H9 (cell line): ENCODE measurements around the gene MAEA. TPM values are rescaled to one million over a fixed set of nuclear protein-coding genes. Genes with fewer than 3 reads are reported as not detected.
A peak's percentile ranks its signal among the peaks of the same experiment; 100 is the strongest.

Experiments used
- DNase-seq: peaks from one replicate; pipeline ENCODE4 v3.0.0-alpha.2; 2017
- H2AFZ ChIP-seq: one replicate; pipeline ENCODE4 v1.6.1; 2013; ENCODE audit warnings: mild to moderate bottlenecking, low read length, control low read depth, moderate library complexity
- H2AK5ac ChIP-seq: 2 replicates; pipeline ENCODE4 v1.6.1; 2013; ENCODE audit warnings: low read length, control low read depth, mixed read lengths; ENCODE audit not compliant: insufficient read length
- H2BK120ac ChIP-seq: one replicate; pipeline ENCODE4 v1.6.1; 2013; ENCODE audit warnings: low read depth, mild to moderate bottlenecking, low read length, control low read depth, inconsistent platforms; ENCODE audit not compliant: poor library complexity, severe bottlenecking
- H2BK12ac ChIP-seq: 2 replicates; pipeline ENCODE4 v1.6.1; 2013; ENCODE audit warnings: low read length, control low read depth, mixed read lengths, low read depth; ENCODE audit not compliant: insufficient read length
- H2BK15ac ChIP-seq: 2 replicates; pipeline ENCODE4 v1.6.1; 2013; ENCODE audit warnings: low read depth, low read length, control low read depth
- H2BK20ac ChIP-seq: one replicate; pipeline ENCODE4 v1.6.1; 2013; ENCODE audit warnings: low read depth, mild to moderate bottlenecking, low read length, control low read depth, inconsistent platforms; ENCODE audit not compliant: poor library complexity, severe bottlenecking
- H2BK5ac ChIP-seq: 2 replicates; pipeline ENCODE4 v1.6.1; 2013; ENCODE audit warnings: low read length, control low read depth, mixed read lengths; ENCODE audit not compliant: insufficient read length
- H3K14ac ChIP-seq: 2 replicates; pipeline ENCODE4 v1.6.1; 2013; ENCODE audit warnings: low read length, control low read depth; ENCODE audit not compliant: insufficient read depth
- H3K18ac ChIP-seq: 2 replicates; pipeline ENCODE4 v1.6.1; 2013; ENCODE audit warnings: low read depth, mild to moderate bottlenecking, mixed read lengths, low read length, control low read depth; ENCODE audit not compliant: insufficient read length
- H3K23ac ChIP-seq: 2 replicates; pipeline ENCODE4 v1.6.1; 2013; ENCODE audit warnings: low read length, control low read depth, mixed read lengths, low read depth; ENCODE audit not compliant: insufficient read length
- H3K23me2 ChIP-seq: 2 replicates; pipeline ENCODE4 v1.6.1; 2013; ENCODE audit warnings: low read depth, mild to moderate bottlenecking, mixed read lengths, low read length, control low read depth; ENCODE audit not compliant: insufficient read length, poor library complexity, severe bottlenecking
- H3K27ac ChIP-seq: 2 replicates; pipeline ENCODE4 v1.5.1; 2013; ENCODE audit warnings: low read length, control low read depth, mixed read lengths, low read depth; ENCODE audit not compliant: insufficient read length
- H3K27me3 ChIP-seq: 2 replicates; pipeline ENCODE4 v1.6.1; 2013; ENCODE audit warnings: low read length, control low read depth, inconsistent platforms; ENCODE audit not compliant: insufficient read depth
- H3K4ac ChIP-seq: 2 replicates; pipeline ENCODE4 v1.6.1; 2013; ENCODE audit warnings: low read depth, mild to moderate bottlenecking, control low read depth, inconsistent platforms, low read length, moderate library complexity
- H3K4me1 ChIP-seq: 2 replicates; pipeline ENCODE4 v1.6.1; 2013; ENCODE audit warnings: low read length, control low read depth, inconsistent platforms; ENCODE audit not compliant: insufficient read depth
- H3K4me2 ChIP-seq: 2 replicates; pipeline ENCODE4 v1.6.1; 2013; ENCODE audit warnings: low read length, control low read depth, mixed read lengths; ENCODE audit not compliant: insufficient read length, insufficient read depth
- H3K56ac ChIP-seq: 2 replicates; pipeline ENCODE4 v1.6.1; 2013; ENCODE audit warnings: low read depth, mild to moderate bottlenecking, mixed read lengths, low read length, control low read depth; ENCODE audit not compliant: insufficient read length
- H3K79me1 ChIP-seq: 2 replicates; pipeline ENCODE4 v1.6.1; 2013; ENCODE audit warnings: low read depth, mild to moderate bottlenecking, moderate library complexity, low read length, control low read depth, inconsistent platforms; ENCODE audit not compliant: insufficient read depth, poor library complexity, severe bottlenecking
- H3K79me2 ChIP-seq: 2 replicates; pipeline ENCODE4 v1.6.1; 2013; ENCODE audit warnings: low read length, control low read depth, inconsistent platforms; ENCODE audit not compliant: insufficient read depth
- H3K9ac ChIP-seq: 2 replicates; pipeline ENCODE4 v1.6.1; 2013; ENCODE audit warnings: low read length, control low read depth, mixed read lengths; ENCODE audit not compliant: insufficient read length; ENCODE audit errors: extremely low read depth
- H3K9me3 ChIP-seq: one replicate; pipeline ENCODE4 v1.6.1; 2013; ENCODE audit warnings: low read depth, low read length, inconsistent platforms; ENCODE audit not compliant: control insufficient read depth
- H3T11ph ChIP-seq: one replicate; pipeline ENCODE4 v1.6.1; 2013; ENCODE audit warnings: mild to moderate bottlenecking, low read length, control low read depth, inconsistent platforms
- H4K20me1 ChIP-seq: one replicate; pipeline ENCODE4 v1.6.1; 2013; ENCODE audit not compliant: control insufficient read depth, insufficient read length, insufficient read depth
- H4K5ac ChIP-seq: 2 replicates; pipeline ENCODE4 v1.6.1; 2013; ENCODE audit warnings: low read depth, mild to moderate bottlenecking, mixed read lengths, low read length, control low read depth; ENCODE audit not compliant: insufficient read length
- H4K8ac ChIP-seq: replicated peaks from 2 replicates; pipeline ENCODE4 v1.6.1; 2013; ENCODE audit warnings: low read length, control low read depth, mixed read lengths, low read depth; ENCODE audit not compliant: insufficient read length
- H4K91ac ChIP-seq: 2 replicates; pipeline ENCODE4 v1.6.1; 2013; ENCODE audit warnings: low read depth, mild to moderate bottlenecking, moderate library complexity, mixed read lengths, low read length, control low read depth; ENCODE audit not compliant: insufficient read length
- H3K27ac Mint-ChIP-seq, 3 experiments: 2 replicates in 2 of 3; 3 replicates in 1 of 3; pipeline ENCODE4 v1.8.0; 2020 to 2021; ENCODE audit warnings: mixed read lengths in 3 of 3, mild to moderate bottlenecking in 1 of 3, moderate library complexity in 1 of 3
- H3K27me3 Mint-ChIP-seq: 2 replicates; pipeline ENCODE4 v1.8.0; 2021; ENCODE audit warnings: low read depth, mild to moderate bottlenecking, moderate library complexity, mixed read lengths
- H3K36me3 Mint-ChIP-seq, 3 experiments: 2 replicates in 2 of 3; 3 replicates in 1 of 3; pipeline ENCODE4 v1.8.0; 2020 to 2021; ENCODE audit warnings: low read depth in 3 of 3, mixed read lengths in 3 of 3; ENCODE audit not compliant: insufficient read depth in 1 of 3
- H3K4me1 Mint-ChIP-seq, 2 experiments: 2 replicates each; pipeline ENCODE4 v1.8.0; 2020; ENCODE audit warnings: mixed read lengths in 2 of 2
- H3K4me3 Mint-ChIP-seq, 2 experiments: 2 replicates in 1 of 2; 3 replicates in 1 of 2; pipeline ENCODE4 v1.8.0; 2020 to 2021; ENCODE audit warnings: mild to moderate bottlenecking in 2 of 2, mixed read lengths in 2 of 2, moderate library complexity in 1 of 2
- H3K9me3 Mint-ChIP-seq, 2 experiments: 2 replicates in 1 of 2; 3 replicates in 1 of 2; pipeline ENCODE4 v1.8.0; 2020; ENCODE audit warnings: mild to moderate bottlenecking in 2 of 2, mixed read lengths in 2 of 2, moderate library complexity in 1 of 2
- WGBS: extraction: QIAGEN DNeasy Blood & Tissue Kit; methylation state at CpG from one replicate; pipeline ENCODE4 v1.1.7; 2013; ENCODE audit warnings: missing lambda C conversion rate, low lambda C conversion rate, mixed read lengths; ENCODE audit not compliant: insufficient read length; ENCODE audit errors: extremely low coverage; 5-methylcytosine and 5-hydroxymethylcytosine counted together
- total RNA-seq: library from RNA; stranded (reverse); gene quantifications from 2 replicates; pipeline ENCODE4 v1.2.1, GENCODE V29; 2021
- TF ChIP-seq, protein P1 (sequence below): fragments of 200-600 bp; sonication (generic); conservative IDR thresholded peaks from 3 replicates; pipeline ENCODE4 v1.8.0; 2021; ENCODE audit warnings: antibody characterized with exemption, mild to moderate bottlenecking

MAEA gene
- total RNA-seq, 1 experiment from 2014 or later: 85.6 TPM

DNA sequence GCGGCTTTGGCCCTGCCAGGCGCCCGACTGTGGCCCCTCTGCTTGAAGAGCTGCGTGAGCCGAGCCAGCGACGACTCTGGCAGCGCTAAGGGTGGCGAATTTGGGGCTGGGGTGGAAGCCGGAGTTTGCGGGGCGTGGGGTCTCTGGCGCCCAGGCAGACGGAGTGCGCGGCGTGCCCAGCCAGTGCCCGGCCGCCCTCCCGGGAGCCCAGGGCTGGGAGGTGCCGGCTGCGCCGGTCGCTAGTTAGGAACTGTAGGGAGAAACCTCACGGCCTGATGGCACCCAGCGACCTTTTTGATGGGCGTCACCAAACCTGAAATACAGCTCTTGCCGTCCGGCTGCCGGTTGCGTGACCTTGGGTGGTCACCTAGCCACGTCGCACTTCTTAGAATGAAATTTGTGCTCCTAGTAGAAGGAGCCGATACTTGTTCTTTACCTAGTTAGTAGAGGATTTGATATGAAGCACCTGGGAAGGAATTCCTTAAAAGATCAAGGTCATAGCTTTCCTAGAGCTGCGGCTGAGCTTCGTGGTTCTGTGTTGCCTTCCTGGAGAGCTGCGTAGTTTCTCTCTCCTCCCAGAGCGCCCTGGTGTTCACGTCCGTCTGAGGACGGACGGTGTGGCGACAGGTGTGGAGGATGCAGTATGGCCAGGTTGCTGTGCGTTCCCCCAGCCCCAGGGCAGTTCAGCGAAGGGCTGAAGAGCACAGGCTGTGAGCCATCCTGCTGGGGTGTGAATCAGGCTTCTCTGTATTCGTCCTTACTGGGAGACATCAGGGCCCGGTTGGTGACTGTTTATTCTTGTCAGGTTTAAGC is 680 bp downstream of the MAEA start:
- TF ChIP-seq, protein P1, sequence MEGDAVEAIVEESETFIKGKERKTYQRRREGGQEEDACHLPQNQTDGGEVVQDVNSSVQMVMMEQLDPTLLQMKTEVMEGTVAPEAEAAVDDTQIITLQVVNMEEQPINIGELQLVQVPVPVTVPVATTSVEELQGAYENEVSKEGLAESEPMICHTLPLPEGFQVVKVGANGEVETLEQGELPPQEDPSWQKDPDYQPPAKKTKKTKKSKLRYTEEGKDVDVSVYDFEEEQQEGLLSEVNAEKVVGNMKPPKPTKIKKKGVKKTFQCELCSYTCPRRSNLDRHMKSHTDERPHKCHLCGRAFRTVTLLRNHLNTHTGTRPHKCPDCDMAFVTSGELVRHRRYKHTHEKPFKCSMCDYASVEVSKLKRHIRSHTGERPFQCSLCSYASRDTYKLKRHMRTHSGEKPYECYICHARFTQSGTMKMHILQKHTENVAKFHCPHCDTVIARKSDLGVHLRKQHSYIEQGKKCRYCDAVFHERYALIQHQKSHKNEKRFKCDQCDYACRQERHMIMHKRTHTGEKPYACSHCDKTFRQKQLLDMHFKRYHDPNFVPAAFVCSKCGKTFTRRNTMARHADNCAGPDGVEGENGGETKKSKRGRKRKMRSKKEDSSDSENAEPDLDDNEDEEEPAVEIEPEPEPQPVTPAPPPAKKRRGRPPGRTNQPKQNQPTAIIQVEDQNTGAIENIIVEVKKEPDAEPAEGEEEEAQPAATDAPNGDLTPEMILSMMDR: no peak
- Histone ChIP-seq H4K20me1 (no peaks in the 10 kb centered on the region), H3T11ph (no peak overlapping the region), H3K23me2 (peaks cover 9% of the 10 kb centered on the region), H3K79me2 (peaks cover 44% of the 10 kb centered on the region; the same call in 1 of the 2 replicates), H3K79me1 (peaks cover 15% of the 10 kb centered on the region), H3K14ac (peak overlapping the region; percentile 80; the same call in 1 of the 2 replicates), H3K9me3 (no peaks in the 10 kb centered on the region), H3K4me2 (peak overlapping the region; percentile 100), H2AFZ (no peak overlapping the region), H4K91ac (no peak overlapping the region), H3K9ac (peak overlapping the region; percentile 97), H3K4ac (no peak overlapping the region), H2BK12ac (no peak overlapping the region), H3K27ac (no peak overlapping the region), H2BK5ac (peak overlapping the region; percentile 33), H2AK5ac (no peak overlapping the region), H2BK20ac (no peak overlapping the region), H3K56ac (no peak overlapping the region), H4K8ac (no peak overlapping the region), H2BK15ac (no peak overlapping the region), H3K27me3 (no peaks in the 10 kb centered on the region), H3K18ac (peak overlapping the region; percentile 84), H3K4me1 (no peaks in the 10 kb centered on the region; the same call in 1 of the 2 replicates), H3K23ac (no peak overlapping the region), H4K5ac (no peak overlapping the region), H2BK120ac (no peak overlapping the region)
- peaks cover 10 to 23% of the 10 kb centered on the region in 2 experiments for H3K9me3 Mint-ChIP-seq
- H3K27ac Mint-ChIP-seq: peak overlapping the region in 2 of 3 experiments; percentile 98; a peak in 5 of 7 replicates
- peaks cover 17% of the 10 kb centered on the region for H3K27me3 Mint-ChIP-seq
- H3K4me1 Mint-ChIP-seq: peaks cover 27 to 37% of the 10 kb centered on the region in 2 experiments
- DNase-seq: no peak
- WGBS: no CpG with 5 or more reads among the region's 47 CpGs
- H3K4me3 Mint-ChIP-seq: peak overlapping the region; percentile 89 to 98
- H3K36me3 Mint-ChIP-seq: peaks cover 0 to 15% (median 14%) of the 10 kb centered on the region in 3 experiments; a peak in 6 of 7 replicates
